Measurements from ENCODE around the gene CIC. TPM values are rescaled to one million over a fixed set of nuclear protein-coding genes. Genes with fewer than 3 reads are reported as not detected.

Gene CIC
- total RNA-seq, 2 experiments from 2014 or later = 49.5 to 51.7 TPM

Other genes with a start within 250 kb of the CIC start
- under 1 TPM; 0.59 TPM for gene GRIK5, start 199.0 kb upstream of the CIC start, total RNA-seq
- 10 to 100 TPM; 16.8 to 17.2 TPM for gene ZNF574, start 193.1 kb upstream of the CIC start, total RNA-seq
- 10 to 100 TPM; 55.3 to 57.1 TPM for gene POU2F2, start 136.8 kb upstream of the CIC start, total RNA-seq
- gene DEDD2, start 51.6 kb upstream of the CIC start, total RNA-seq = 10 to 100 TPM; 27.4 to 28.6 TPM
- 10 to 100 TPM; 17.9 to 18.0 TPM for gene ZNF526, start 48.9 kb upstream of the CIC start, total RNA-seq
- gene GSK3A, start 26.6 kb upstream of the CIC start, total RNA-seq = 10 to 100 TPM; 50.3 to 50.8 TPM
- gene ERF, start 14.1 kb upstream of the CIC start, total RNA-seq = 10 to 100 TPM; 70.0 to 70.8 TPM
- gene PRR19, start 32.9 kb downstream of the CIC start, total RNA-seq = 1 to 10 TPM; 1.1 to 1.2 TPM
- 10 to 100 TPM; 43.1 to 48.5 TPM for gene PAFAH1B3, start 33.4 kb downstream of the CIC start, total RNA-seq
- gene TMEM145, start 44.1 kb downstream of the CIC start, total RNA-seq = 1 to 10 TPM in 1 of 2 experiments, under 1 TPM in 1; 0.34 to 1.0 TPM
- gene MEGF8, start 56.4 kb downstream of the CIC start, total RNA-seq = 10 to 100 TPM in 1 of 2 experiments, 1 to 10 TPM in 1; 9.0 to 10.4 TPM
- not detected for gene CNFN, start 121.0 kb downstream of the CIC start, total RNA-seq
- gene LIPE, start 158.1 kb downstream of the CIC start, total RNA-seq = 10 to 100 TPM; 27.6 to 28.8 TPM
- not detected for gene CXCL17, start 173.7 kb downstream of the CIC start, total RNA-seq